RWPE2 (cell line): ENCODE measurements around the gene EXOC6B.
"Not testable (repeated sequence)": the region's sequence is repeated elsewhere in the genome, so short reads cannot be mapped to it uniquely, and the experiment has no call there.

Source experiments
- ATAC-seq: fragments of 200-7000 bp; cut with Tn5 transposase; 3 replicates; pipeline ENCODE4 v1.9.1; 2021; ENCODE audit warnings: low read depth
- DNase-seq: peaks from one replicate; pipeline ENCODE4 v3.0.0-alpha.2; 2020; ENCODE audit warnings: low spot score
- H3K27ac ChIP-seq: fragments of 450-650 bp; 2 replicates; pipeline ENCODE4 v1.5.1; 2017; ENCODE audit warnings: mild to moderate bottlenecking; ENCODE audit not compliant: poor library complexity, severe bottlenecking
- H3K27me3 ChIP-seq: fragments of 250-450 bp; sonication (Bioruptor Pico); 2 replicates; pipeline ENCODE4 v1.5.1; 2021; ENCODE audit warnings: mild to moderate bottlenecking, moderate library complexity; ENCODE audit not compliant: insufficient read depth, poor library complexity, severe bottlenecking
- H3K36me3 ChIP-seq: fragments of 250-450 bp; sonication (Bioruptor Pico); 2 replicates; pipeline ENCODE4 v1.5.1; 2020; ENCODE audit warnings: low read depth, mild to moderate bottlenecking, moderate library complexity
- H3K4me1 ChIP-seq: fragments of 250-450 bp; sonication (Bioruptor Pico); 2 replicates; pipeline ENCODE4 v1.5.1; 2021; ENCODE audit warnings: mild to moderate bottlenecking, moderate library complexity; ENCODE audit not compliant: insufficient read depth, poor library complexity, severe bottlenecking
- H3K4me3 ChIP-seq: fragments of 250-450 bp; sonication (Bioruptor Pico); 2 replicates; pipeline ENCODE4 v1.5.1; 2021; ENCODE audit warnings: mild to moderate bottlenecking, moderate library complexity; ENCODE audit not compliant: severe bottlenecking
- H3K9me3 ChIP-seq: fragments of 250-450 bp; sonication (Bioruptor Pico); 2 replicates; pipeline ENCODE4 v1.5.1; 2021; ENCODE audit warnings: mild to moderate bottlenecking, moderate library complexity; ENCODE audit not compliant: severe bottlenecking
- TF ChIP-seq, protein P1 (sequence below): fragments of 450-650 bp; IDR thresholded peaks from one replicate; pipeline ENCODE4 v1.5.1; 2017; ENCODE audit warnings: mild to moderate bottlenecking, moderate library complexity; ENCODE audit not compliant: poor library complexity, severe bottlenecking

Gene EXOC6B

DNA sequence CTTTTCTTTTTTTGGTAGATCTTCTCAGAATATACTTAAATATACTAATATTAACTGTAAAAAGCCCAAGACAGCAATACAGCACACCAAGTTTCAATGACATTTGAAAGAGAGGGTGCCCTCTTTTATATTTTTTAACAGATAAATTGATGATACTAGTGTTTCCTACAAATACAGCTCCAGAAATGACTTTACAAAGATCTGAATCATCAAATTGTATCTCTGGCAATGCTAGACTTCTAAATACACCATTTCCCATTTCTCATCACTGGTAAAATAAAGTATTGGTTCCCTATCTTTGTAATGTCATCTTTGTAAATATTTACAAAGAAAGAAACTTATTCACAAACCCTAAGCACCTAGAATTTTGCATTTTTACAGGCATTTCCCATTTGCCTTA lies 281.3 kb downstream of the EXOC6B start:
- ATAC-seq (no peak), DNase-seq (no peak)
- Histone ChIP-seq H3K9me3 (no peaks in the 10 kb centered on the region), H3K4me1 (no peaks in the 10 kb centered on the region), H3K36me3 (no peaks in the 10 kb centered on the region), H3K27ac (no peak overlapping the region), H3K27me3 (no peaks in the 10 kb centered on the region), H3K4me3 (no peak overlapping the region)
- TF ChIP-seq, protein P1, sequence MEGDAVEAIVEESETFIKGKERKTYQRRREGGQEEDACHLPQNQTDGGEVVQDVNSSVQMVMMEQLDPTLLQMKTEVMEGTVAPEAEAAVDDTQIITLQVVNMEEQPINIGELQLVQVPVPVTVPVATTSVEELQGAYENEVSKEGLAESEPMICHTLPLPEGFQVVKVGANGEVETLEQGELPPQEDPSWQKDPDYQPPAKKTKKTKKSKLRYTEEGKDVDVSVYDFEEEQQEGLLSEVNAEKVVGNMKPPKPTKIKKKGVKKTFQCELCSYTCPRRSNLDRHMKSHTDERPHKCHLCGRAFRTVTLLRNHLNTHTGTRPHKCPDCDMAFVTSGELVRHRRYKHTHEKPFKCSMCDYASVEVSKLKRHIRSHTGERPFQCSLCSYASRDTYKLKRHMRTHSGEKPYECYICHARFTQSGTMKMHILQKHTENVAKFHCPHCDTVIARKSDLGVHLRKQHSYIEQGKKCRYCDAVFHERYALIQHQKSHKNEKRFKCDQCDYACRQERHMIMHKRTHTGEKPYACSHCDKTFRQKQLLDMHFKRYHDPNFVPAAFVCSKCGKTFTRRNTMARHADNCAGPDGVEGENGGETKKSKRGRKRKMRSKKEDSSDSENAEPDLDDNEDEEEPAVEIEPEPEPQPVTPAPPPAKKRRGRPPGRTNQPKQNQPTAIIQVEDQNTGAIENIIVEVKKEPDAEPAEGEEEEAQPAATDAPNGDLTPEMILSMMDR = no peak

DNA sequence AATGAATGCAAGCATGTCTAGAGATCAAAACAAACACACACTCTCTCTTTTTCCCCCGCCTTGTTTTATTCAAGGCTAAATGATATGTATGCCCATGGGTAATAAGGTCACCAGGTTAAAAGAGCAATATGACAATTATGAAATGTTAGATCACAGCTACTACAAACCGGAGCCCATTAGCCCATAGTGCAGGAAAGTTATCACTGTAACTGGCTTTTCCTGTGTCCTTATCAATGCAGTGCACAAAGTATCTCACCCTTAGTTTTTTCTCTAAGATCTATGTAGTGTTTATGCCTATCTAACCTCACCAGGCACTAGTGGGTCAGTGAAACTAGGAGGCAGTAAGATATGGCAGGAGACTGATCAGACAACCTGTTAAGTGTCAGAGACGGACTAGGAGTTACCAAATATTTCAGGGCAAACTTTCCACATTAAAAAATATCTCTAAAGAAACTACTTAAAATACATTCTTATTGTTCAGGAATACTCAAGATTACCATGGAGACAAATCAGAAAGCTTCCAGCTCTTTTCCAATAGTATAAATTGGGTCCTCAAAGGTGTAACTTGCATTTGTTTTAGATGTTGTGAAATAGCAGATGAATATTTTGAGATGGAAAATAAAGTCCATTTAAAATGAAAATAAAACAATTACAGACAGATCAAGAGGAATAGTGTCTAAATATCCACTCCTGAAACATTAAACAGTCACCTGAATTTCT lies 282.2 kb downstream of the EXOC6B start:
- H3K9me3 ChIP-seq = no peaks in the 10 kb centered on the region
- H3K27ac ChIP-seq = no peak overlapping the region

DNA sequence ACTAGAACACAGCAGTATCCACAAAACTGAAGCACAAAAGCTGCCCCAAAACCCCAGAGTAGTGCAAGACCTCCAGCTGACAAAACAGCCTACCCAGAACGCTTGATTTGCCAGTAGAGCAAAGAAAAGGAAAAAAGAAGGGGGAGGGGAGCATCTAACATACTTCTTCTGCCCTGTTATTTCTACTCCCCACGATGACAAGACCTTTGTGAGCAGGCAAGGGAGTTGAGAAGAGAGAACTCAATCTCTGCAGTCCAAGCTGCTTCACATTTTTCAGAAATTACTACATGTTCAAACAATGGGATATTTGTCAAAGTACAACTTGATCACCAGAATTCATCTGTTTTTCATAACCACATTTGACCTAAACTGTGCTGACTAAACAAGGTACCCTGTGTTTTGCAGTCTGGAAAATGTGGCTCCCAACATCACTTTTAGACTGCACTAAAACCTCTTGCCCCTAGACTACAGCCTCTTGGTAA lies 286.7 kb downstream of the EXOC6B start:
- Histone ChIP-seq H3K36me3 (no peaks in the 10 kb centered on the region), H3K27ac (no peak overlapping the region), H3K9me3 (no peaks in the 10 kb centered on the region), H3K4me3 (no peak overlapping the region), H3K4me1 (no peaks in the 10 kb centered on the region), H3K27me3 (no peaks in the 10 kb centered on the region)
- ATAC-seq (no peak), DNase-seq (no peak)
- TF ChIP-seq, protein P1 = no peak

More for the DNA sequence above, 282.2 kb downstream of the EXOC6B start:
- H3K4me3 ChIP-seq = no peak overlapping the region
- TF ChIP-seq, protein P1 = no peak
- no peaks in the 10 kb centered on the region for H3K36me3 ChIP-seq
- ATAC-seq = no peak
- H3K4me1 ChIP-seq = no peaks in the 10 kb centered on the region
- no peaks in the 10 kb centered on the region for H3K27me3 ChIP-seq
- no peak for DNase-seq

DNA sequence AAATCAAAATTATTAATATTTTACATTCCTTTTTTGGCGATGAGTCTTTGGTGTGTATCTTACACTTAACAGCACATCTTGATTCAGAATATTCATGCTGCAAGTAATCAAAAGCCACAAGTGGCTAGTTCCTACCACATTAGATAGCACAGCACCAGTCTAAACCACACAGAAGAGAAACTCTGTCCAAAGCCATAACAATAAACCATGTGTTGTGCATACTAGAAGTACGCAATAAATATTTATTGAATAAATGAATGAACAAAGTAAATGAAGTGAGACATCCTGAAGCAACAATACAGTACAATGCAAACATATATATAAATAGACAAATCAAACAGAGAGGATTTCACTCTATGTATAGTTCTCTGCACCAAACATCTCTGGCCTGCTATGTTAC lies 287.3 kb downstream of the EXOC6B start:
- H3K36me3 ChIP-seq = no peaks in the 10 kb centered on the region
- no peaks in the 10 kb centered on the region for H3K4me1 ChIP-seq
- TF ChIP-seq, protein P1 = no peak
- no peak overlapping the region for H3K27ac ChIP-seq
- H3K9me3 ChIP-seq = no peaks in the 10 kb centered on the region
- H3K27me3 ChIP-seq = no peaks in the 10 kb centered on the region
- H3K4me3 ChIP-seq = no peak overlapping the region
- no peak for ATAC-seq
- DNase-seq = no peak

DNA sequence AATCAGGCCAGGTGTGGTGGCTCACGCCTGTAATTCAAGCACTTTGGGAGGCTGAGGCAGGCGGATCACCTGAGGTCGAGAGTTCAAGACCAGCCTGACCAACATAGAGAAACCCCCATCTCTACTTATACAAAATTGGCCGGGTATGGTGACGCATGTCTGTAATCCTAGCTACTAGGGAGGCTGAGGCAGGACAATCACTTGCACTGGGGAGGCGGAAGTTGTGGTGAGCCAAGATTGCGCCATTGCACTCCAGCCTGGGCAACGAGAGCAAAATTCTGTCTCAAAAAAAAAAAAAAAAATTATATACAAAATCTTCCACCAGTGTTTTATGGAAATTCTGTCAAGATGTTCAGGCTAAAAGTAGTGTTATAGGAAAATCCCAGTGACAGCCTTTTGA lies 290.2 kb downstream of the EXOC6B start:
- H3K4me1 ChIP-seq, DNase-seq, H3K27me3 ChIP-seq, ATAC-seq, H3K4me3 ChIP-seq, H3K9me3 ChIP-seq, H3K27ac ChIP-seq, H3K36me3 ChIP-seq: not testable (repeated sequence)
